Caki2 (cell line): ENCODE data around the gene PARP15. TPM values are rescaled to one million over a fixed set of nuclear protein-coding genes. Genes with fewer than 3 reads are reported as not detected.

ENCODE experiments used
- DNase-seq: peaks from one replicate; pipeline ENCODE4 v3.0.0-alpha.2; 2015; ENCODE audit warnings: low read depth
- in situ Hi-C: cut with HindIII; loops from 2 replicates; pipeline ENCODE4 v1.10.0; 2016; ENCODE audit warnings: low sequenced_read_pairs, low pct_unique_long_range_greater_than_20kb, mixed read lengths
- total RNA-seq: library from RNA; depleted of rRNA; stranded (reverse); fragments of >200 nt; shearing (Covaris generic); gene quantifications from 2 replicates; pipeline ENCODE4 v1.2.3, GENCODE V29; 2014; ENCODE audit warnings: low replicate concordance

Gene PARP15
- total RNA-seq, 1 experiment from 2014 or later: not detected

GRCh38 chr3:122603056-122603455, 25.6 kb downstream of the PARP15 start:
- in situ Hi-C loops: no loop called here
- DNase-seq: no peak

GRCh38 chr3:122606330-122606729, 28.9 kb downstream of the PARP15 start:
- in situ Hi-C loops: no loop called here
- DNase-seq: no peak

GRCh38 chr3:122608916-122609315, 31.5 kb downstream of the PARP15 start:
- in situ Hi-C loops: no loop called here
- no peak for DNase-seq

- in situ Hi-C loops: no loop called here
- DNase-seq: peak; percentile 42
Observed at GRCh38 chr3:122609798-122610559, 32.5 kb downstream of the PARP15 start.

- in situ Hi-C loops: no loop called here
- DNase-seq: no peak
Observed at GRCh38 chr3:122612696-122613095, 35.2 kb downstream of the PARP15 start.

GRCh38 chr3:122615303-122615702, 37.9 kb downstream of the PARP15 start:
- DNase-seq: no peak
- in situ Hi-C loops: no loop called here

GRCh38 chr3:122618614-122619013, 41.2 kb downstream of the PARP15 start:
- DNase-seq: no peak
- in situ Hi-C loops: no loop called here

- in situ Hi-C loops: no loop called here
- no peak for DNase-seq
Observed at GRCh38 chr3:122619040-122619439, 41.6 kb downstream of the PARP15 start.

- no peak for DNase-seq
- in situ Hi-C loops: no loop called here
Observed at GRCh38 chr3:122620399-122620798, 42.9 kb downstream of the PARP15 start.

GRCh38 chr3:122621112-122621511, 43.7 kb downstream of the PARP15 start:
- no peak for DNase-seq
- in situ Hi-C loops: no loop called here

GRCh38 chr3:122623031-122623829, 45.8 kb downstream of the PARP15 start:
- DNase-seq: no peak
- in situ Hi-C loops: no loop called here

GRCh38 chr3:122626515-122627180, 49.2 kb downstream of the PARP15 start:
- in situ Hi-C loops: no loop called here
- DNase-seq: no peak

GRCh38 chr3:122627301-122627700, 49.9 kb downstream of the PARP15 start:
- DNase-seq: no peak
- in situ Hi-C loops: no loop called here

GRCh38 chr3:122628567-122628966, 51.1 kb downstream of the PARP15 start:
- in situ Hi-C loops: no loop called here
- no peak for DNase-seq

- in situ Hi-C loops: no loop called here
- DNase-seq: no peak
Observed at GRCh38 chr3:122629763-122630162, 52.3 kb downstream of the PARP15 start.

- in situ Hi-C loops: no loop called here
- DNase-seq: no peak
Observed at GRCh38 chr3:122635789-122636188, 58.3 kb downstream of the PARP15 start.

- in situ Hi-C loops: no loop called here
- no peak for DNase-seq
Observed at GRCh38 chr3:122636697-122637096, 59.2 kb downstream of the PARP15 start.

- in situ Hi-C loops: no loop called here
Observed at GRCh38 chr3:122640437-122640999, 63.1 kb downstream of the PARP15 start.

GRCh38 chr3:122642935-122643334, 65.5 kb downstream of the PARP15 start:
- DNase-seq: no peak
- in situ Hi-C loops: no loop called here

More at GRCh38 chr3:122640437-122640999, 63.1 kb downstream of the PARP15 start:
- DNase-seq: no peak
